Measurements from ENCODE around the gene AKNAD1.
"Not testable (repeated sequence)": the region's sequence is repeated elsewhere in the genome, so short reads cannot be mapped to it uniquely, and the experiment has no call there.

AKNAD1 gene

DNA sequence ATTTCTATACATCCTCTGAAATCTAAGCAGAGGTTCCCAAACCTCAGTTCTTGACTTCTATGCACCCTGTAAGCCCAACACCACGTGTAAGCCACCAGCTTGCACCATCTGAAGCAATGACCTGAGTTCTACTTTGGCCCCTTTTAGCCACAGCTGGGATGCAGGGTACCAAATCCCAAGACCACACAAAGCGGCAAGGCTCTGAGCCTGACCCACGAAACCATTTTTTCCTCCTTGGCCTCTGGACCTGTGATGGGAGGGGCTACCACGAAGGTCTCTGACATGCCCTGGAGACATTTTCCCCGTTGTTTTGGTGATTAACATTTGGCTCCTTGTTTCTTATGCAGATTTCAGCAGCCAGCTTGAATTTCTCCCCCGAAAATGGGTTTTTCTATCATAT lies 71.6 kb downstream of the AKNAD1 start:
- no peak for DNase-seq (ENCODE audit: low read depth)

DNA sequence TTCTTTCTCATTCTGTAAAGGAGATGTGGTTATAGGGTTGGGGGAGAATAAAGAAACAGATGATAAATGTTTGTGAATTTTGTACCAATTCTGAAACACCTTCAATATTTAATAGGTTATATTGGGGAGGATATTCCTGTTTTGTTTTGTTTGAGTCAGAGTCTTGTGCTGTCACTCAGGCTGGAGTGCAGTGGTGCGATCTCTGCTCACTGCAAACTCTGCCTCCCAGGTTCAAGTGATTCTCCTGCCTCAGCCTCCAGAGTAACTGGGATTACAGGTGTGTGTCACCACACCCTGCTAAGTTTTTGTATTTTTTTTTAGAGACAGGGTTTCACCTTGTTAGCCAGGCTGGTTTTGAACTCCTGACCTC lies 75.3 kb downstream of the AKNAD1 start:
- not testable (repeated sequence) for DNase-seq (ENCODE audit: low read depth)

DNA sequence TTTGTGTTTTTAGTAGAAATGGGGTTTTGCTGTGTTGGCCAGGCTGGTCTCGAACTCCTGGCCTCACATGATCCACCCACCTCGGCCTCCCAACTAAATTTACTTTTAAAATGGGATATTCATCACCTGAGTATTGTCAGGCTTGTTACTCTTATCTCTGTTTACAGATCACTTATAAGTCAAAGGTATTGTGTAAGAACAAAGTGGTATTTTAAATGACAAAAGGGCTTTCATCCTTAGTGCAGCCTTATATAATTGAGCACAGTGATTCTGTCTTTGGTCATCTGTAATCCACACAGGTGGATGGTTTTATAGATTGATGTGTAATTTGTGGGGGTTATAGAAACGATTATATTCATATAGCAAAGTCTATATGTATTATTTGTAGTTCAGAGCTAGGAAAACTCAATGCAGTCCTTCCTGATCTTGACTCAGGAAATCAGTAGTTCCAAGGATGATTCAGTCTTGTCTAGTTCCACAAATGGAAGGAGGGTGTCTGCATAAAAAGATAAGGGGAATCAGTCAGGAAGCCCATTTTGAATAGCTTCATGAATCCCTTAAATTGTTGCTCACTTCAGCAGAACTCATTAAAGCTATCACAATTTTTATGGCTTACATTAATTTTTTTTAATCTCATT lies 75.8 kb downstream of the AKNAD1 start:
- DNase-seq (ENCODE audit: low read depth), result no peak

DNA sequence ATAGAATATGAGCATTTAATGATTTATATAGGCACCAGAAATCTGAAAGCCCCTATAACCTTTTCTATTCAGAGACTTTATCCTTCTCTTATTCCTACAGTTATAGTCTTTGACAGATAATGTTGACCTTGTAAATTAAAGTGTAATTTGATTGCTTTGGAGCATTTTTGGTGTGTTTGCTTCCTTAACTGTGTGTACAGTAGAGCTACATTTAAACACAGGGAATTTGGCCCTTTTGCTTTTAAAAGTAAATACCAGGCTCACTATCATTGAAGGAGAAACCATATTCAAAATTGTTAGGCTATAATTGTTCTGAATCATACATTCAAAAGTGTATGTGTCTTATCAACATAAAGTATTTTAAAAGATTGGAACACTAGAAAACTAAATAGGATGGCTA lies 77.4 kb downstream of the AKNAD1 start:
- DNase-seq (ENCODE audit: low read depth), result no peak

DNA sequence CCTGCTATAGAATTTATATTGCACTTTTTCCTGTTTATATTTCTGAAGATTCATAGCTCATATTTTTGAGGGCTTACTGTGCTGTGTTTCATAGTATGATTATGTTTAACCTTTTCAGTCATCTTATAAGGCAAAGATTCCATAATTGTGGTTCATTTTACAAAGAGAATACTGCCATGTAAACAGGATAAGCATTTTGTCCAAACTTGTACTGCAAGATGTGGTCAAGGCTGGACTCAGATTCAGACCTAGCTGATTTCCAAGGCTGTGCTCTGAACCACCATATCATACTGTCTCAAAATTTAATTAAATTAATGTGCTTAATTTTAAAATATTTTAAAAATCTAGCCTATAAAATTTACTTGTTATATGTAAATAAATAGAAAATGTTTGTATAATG lies 79.1 kb downstream of the AKNAD1 start:
- no peak for DNase-seq (ENCODE audit: low read depth)

DNA sequence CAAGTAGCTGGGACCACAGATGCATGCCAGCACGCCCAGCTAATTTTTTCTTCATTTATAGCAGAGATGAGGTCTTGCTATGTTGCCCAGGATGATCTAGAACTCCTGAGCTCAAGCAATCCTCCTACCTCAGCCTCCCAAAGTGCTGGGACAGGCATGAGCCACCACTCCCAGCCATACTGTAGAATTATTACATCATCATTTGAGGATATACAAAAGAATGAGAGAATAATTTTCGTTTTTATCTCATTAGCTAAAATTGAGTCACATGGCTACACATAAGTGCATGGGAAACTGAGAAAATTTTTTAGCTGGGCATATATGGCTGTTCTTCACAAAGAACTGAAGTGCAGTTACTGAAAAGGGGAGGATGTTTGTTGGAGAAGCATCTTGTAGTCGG lies 89.2 kb downstream of the AKNAD1 start:
- no peak for DNase-seq (ENCODE audit: low read depth)

DNA sequence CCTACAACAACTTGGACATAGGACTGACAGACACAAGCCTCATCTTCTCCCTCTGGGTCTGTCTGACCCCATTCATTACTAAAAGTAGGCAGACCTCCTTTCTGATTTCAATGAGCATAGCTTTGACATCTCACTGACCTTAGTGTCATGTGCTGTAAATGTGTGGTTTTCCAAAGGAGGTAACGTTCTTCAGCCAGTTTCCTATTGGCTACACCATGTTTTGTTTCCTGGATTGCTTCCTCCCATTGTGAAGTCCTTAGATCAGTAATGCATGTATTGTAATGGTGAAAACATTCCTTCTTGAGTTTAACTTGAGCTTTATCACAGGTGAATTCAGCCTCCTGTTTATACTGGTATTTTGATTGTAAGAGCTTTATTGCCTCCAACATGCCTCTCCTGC lies 89.8 kb downstream of the AKNAD1 start:
- DNase-seq (ENCODE audit: low read depth), result no peak
